ENCODE results near the gene EML6.

Gene EML6

GRCh38 chr2:54708584-54709335, 14.7 kb upstream of the EML6 start:
- no peak for DNase-seq

DNA sequence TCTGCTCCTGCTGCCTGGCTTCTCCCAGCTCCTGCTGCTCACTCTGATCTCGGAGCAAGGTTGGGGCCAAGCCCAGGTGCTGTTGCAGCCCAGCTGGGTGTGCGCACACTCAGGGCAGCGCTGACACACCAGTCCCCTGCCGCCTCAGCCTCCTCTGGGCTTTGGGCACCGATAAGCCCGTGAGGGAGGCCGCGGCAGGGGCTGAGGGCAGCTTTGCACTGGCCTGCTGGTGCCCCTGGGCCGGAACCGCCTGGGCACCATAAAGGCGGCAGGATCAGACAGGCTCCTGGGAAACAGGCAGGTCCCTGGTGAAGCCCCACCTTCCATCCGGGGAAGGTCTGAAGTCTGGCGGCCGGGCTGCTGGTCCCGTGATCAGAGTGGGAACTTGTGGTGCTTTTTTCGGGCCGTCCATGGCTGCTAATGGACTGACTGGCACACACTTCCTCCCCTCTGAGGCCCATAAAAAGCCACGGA, 14.1 kb upstream of the EML6 start:
- no peak for DNase-seq

DNA sequence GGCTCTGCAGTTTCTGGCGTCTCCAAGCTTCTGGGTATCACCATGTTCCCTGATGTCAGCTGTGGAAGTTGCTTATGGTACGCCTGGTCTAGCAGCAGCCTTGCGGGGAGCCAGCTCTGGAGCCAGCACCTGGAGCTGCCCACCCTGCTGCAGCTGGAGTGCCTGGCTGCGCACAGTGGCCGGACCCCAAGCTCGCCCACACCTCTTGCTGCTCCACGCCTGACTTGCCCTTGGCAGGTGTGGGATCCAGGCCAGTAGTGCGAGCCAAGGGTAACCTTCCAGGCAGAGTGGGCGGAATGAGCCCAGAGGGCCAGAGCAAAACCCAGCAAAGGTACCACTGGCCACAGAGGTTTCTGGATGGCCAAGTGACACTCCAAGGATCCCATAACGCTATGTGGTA, 13.2 kb upstream of the EML6 start:
- DNase-seq, result no peak

DNA sequence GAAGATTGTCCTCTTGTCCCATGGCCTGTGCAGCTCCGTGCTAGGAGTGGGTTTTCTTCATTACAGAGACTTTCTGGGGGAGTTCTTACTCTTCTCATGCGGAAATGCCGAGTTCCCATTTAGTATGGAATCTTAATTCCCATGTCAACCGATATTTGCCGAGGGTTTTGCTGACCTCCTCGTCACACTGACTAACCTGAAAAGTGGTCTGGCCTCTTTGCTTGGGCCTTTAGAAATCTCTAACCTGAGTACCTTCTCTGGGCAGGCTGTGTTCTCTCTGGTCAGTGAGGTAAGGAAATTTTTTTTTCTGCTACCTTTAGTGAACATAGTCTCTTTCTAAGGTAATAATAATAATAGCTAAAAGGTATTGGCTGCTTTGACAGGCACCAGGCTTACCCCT, 10.9 kb upstream of the EML6 start:
- no peak for DNase-seq

DNA sequence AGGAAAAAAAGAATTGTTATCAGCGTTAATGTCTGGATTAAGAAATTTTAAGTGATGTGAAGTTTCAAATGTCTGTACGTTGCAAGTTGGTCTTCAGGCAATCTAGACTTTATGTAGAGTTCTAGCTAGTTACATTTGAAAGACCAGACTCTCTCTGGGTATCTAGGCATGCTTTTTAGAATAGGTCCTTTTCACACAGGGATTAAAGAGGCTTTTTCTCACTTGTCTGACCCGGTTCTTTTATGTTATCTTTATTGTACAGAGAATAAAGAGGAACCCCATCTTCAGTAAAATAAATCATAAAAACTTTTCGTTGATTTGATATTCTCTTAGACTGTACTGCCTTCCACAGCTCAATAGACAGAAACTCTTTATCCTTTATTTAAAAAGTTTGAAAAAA, 8.5 kb upstream of the EML6 start:
- no peak for DNase-seq

GRCh38 chr2:54716375-54716774, 7.1 kb upstream of the EML6 start:
- DNase-seq, result no peak

DNA sequence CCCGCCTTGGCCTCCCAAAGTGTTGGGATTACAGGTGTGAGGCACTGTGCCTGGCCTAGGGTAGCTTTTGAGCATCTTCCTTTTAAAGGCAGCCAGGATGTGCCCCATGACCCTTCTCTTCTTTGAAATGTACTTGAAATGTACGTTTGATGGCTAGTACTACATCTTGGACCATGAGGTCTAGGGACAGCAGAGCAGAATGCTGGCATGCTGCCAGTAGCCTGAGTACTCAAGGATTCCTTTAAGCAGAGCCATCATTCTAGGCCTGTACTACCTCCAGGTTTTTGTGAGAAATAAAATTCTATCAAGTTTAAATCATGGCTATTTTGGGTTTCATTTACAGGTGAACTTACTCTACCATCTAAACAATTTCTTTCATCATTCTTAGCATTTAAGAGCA, 2.9 kb upstream of the EML6 start:
- no peak for DNase-seq

DNA sequence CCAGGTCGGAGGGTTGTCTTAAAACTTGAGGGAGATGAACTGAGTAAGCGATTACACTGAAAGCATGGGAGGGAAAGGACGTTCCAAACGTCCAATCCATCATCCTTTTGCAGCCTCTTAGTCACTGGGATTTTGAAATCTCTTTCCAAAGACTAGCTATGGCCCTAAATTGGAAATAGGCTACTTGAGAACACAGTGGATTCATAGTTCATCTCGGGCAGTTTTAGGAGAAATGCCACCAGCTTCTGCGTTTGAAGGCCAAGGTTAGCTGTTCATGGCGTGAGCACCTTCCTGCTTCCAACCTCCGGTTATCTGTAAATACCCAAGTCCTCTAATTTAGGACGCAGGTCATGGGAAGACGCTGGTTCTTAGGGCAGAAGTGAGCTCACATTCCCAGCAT, 821 bp upstream of the EML6 start:
- peak; percentile 65 for DNase-seq

- no peak for DNase-seq
These were observed 616 bp downstream of the EML6 start for GRCh38 chr2:54723996-54724559.

DNA sequence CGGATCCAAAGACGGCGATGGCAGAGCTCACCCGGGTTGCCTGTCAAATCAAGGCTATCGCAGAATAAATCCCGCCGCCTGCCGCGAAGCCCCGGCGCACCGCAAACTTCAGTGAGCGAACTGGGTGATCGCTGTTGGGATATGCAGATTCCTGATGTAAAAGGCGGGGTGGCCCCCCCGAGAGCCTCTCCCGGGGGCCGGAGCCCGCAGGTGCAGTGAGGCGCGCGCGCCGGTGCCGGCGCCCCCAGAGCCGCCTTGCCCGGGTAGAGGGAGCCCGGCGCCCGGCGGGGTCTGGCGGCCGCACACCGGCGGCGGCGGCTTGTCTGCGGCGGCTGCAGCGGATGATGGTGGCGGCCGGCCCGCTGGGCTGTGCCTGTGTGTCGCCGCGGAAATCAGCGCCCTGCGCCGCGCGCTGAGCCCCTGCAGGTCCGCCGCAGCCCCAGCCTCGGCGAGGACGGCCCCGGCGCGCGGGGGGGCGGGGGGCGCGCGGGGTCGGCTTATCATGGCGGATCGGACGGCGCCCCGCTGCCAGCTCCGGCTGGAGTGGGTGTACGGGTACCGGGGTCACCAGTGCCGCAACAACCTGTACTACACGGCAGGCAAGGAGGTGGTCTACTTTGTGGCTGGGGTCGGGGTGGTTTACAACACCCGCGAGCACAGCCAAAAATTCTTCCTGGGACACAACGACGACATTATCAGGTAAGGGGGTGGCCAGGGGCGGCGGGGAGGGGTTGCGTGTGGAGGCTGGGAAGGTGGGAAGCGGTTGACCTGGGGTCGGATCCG, 1.3 kb downstream of the EML6 start:
- DNase-seq, result no peak

- DNase-seq, result no peak
These were observed 2.1 kb downstream of the EML6 start for GRCh38 chr2:54725343-54726099.

DNA sequence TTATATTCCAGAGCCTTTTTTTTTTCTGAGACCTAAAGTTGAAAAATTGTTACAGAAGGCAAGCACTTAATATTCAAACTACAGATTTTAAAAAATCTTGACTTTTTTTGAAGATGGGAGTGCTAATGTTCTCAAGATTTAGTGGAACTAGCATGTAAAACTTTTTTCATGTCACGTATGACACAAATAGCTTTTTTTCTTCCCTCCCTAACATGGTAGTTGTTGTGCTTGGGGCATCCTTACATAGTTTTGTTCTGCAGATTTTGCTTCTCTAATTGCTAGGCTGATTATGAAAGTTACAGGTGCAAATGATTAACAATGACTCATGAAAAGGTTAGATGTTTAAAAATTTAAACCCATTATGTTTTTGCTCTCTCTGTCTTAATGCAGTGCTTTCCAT, 3.0 kb downstream of the EML6 start:
- no peak for DNase-seq

DNA sequence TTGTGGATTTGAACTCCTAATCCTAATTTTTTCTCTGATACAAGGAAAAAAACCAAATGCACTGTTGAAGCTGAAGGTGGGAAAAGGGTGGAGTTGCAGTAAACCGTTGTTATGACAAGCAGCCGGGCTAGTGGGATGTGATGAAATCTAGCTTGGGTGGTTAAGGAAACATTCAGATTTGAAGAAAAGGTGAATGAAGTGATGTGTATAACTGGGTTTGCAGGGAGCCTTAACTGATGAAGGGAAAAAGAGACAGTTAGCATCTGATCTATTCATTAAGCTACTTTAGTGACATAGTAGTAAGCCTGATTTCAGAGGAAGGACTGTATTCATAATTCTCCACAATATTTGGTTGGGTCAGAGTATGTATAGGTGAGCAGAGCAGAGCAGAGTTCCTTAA, 3.5 kb downstream of the EML6 start:
- no peak for DNase-seq

GRCh38 chr2:54728669-54729120, 5.2 kb downstream of the EML6 start:
- peak; percentile 65 for DNase-seq

- DNase-seq, result no peak
These were observed 12.2 kb downstream of the EML6 start for GRCh38 chr2:54735636-54736035.

DNA sequence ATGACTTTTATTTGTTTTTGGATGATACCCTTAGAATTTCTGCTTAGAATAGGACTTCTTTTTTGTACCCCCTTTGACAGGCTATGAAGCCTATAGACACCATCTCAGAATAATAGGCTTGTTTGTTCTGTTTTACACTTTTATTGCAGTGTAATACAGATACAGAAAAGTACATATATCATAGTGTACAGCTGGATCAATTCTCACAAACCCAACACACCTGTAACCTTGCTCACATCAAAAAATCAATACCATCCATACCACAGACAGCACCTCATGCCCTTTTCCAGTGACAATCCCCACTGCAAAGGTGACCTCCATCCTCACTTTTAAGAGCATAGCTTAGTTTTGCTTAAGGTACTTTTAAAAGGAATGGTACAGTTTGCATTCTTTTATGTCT, 14.8 kb downstream of the EML6 start:
- no peak for DNase-seq

DNA sequence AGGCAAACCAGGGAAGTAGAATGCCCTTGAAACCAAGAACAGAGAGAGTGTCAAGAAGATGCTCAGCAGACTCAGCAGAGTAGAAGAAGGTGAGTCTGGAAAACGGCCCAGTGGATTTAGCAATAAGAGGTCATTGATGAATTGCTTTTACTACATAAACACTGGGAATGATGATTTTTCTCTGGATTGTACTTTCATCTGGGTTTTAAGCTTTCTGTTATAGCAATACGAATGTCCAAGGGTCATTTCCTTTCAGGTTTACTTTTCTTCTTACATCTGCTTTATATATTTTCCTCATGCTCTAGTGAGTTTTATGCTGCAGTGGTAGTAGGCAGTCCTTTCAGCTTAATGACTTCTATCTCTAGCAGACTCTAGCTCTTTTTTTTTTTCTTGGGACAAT, 16.9 kb downstream of the EML6 start:
- DNase-seq, result no peak

DNA sequence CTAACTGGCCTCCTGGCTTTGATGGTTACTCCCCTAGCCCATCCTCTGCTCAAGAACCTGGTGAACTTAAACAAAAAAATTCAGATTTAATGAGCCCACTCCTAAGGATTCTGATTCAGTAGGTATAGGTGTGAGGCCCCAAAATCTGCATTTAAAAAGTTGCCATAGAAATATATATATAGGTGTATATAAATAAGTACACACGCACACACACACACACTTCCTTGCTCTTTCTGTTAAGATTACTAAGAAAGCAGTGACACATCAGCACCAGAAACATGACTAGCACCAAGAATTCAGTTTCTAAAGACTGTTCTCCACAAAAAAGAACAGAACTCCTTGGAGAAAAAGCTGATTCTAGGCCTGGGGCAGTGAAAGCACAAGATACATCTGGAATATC, 17.8 kb downstream of the EML6 start:
- DNase-seq, result no peak

- DNase-seq, result no peak
These were observed 26.6 kb downstream of the EML6 start for GRCh38 chr2:54750040-54750439.

GRCh38 chr2:54752439-54752838, 29.0 kb downstream of the EML6 start:
- no peak for DNase-seq

DNA sequence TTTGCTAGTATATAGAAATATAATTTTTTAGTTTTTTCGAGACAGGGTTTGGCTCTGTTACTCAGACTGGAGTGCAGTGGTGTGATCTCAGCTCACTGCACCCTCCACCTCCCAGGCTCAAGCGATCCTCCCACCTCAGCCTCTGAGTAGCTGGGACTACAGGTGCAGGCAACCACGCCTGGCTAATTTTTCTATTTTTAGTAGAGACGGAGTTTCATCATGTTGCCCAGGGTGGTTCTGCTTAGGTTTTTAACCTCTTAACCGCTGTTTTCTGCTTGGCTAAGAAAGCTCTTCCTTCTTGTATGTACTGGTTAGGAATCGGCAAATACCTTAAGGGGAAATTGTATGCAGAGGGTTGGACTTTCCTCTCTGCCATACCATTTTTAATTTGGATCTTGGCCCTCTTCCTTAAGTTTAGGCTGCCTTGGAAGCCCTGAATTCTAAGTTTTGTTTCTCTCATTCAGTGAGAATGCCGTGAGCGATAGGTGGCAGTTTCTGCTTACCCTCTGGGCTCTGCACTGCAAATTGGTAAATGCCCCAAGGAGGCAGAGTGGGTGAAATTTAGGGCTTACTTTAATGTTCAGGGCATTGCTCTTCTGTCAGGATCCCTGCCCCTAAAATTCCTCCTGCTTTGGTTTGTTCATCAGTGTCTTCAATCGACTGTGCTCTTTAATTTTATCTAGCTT, 32.3 kb downstream of the EML6 start:
- DNase-seq, result no peak

- no peak for DNase-seq
These were observed 34.0 kb downstream of the EML6 start for GRCh38 chr2:54757500-54757899.

DNA sequence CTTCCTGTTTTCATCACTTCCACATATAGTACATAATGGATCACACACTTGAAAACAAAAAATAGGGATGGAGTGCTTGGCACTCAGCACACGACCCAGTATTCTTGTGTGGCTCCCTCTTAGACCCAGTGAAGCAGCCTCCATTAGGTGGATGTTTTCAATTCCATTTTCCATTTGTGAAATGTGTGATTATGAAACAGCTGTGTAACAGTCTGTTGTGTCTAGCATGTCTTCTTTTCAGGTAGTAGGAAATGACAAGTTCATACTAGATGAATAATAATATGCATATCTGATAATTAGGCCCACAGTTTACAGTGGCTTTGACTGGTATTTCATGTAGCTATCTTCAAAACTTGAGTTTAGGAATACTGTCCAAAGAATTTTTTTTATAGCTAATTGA, 35.5 kb downstream of the EML6 start:
- no peak for DNase-seq
